ENCODE results near the gene EDC3. TPM values are rescaled to one million over a fixed set of nuclear protein-coding genes. Genes with fewer than 3 reads are reported as not detected.

EDC3 gene
- total RNA-seq, 4 donors from 2014 or later, result 13.6 to 31.8 (median 17.2) TPM

DNA sequence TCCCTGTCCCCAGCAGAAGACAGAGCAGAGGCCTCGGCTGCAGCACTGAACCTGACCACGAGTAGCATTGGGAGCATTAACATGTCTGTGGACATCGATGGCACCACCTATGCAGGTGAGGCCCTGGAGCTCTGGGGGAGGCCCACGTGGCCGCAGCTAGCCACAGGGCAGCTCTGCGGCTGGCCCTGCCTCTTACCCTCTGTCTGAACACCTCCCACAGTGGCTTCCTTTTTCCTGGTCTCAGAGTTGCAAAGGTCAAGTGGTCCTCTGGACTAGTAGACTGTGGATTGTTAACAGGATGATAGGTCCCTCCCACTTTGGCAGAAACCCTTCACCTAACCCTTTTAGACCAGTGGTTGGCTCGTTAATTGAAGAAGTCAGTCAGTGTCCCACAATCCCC lies 102.7 kb downstream of the EDC3 start:
- WGBS, 2 donors (ENCODE audit: low coverage in 1 of 2), result 89 to 100% methylated on average over 1 of the region's 7 CpGs
- Histone ChIP-seq H3K4me1 (peaks cover 0 to 17% (median 3%) of the 10 kb centered on the region in 3 donors), H3K27me3 (no peaks in the 10 kb centered on the region), H3K27ac (no peak overlapping the region), H3K9me3 (no peaks in the 10 kb centered on the region), H3K36me3 (peaks cover 0 to 72% of the 10 kb centered on the region in 2 donors), H3K4me3 (no peak overlapping the region)
- TF ChIP-seq, protein P1, sequence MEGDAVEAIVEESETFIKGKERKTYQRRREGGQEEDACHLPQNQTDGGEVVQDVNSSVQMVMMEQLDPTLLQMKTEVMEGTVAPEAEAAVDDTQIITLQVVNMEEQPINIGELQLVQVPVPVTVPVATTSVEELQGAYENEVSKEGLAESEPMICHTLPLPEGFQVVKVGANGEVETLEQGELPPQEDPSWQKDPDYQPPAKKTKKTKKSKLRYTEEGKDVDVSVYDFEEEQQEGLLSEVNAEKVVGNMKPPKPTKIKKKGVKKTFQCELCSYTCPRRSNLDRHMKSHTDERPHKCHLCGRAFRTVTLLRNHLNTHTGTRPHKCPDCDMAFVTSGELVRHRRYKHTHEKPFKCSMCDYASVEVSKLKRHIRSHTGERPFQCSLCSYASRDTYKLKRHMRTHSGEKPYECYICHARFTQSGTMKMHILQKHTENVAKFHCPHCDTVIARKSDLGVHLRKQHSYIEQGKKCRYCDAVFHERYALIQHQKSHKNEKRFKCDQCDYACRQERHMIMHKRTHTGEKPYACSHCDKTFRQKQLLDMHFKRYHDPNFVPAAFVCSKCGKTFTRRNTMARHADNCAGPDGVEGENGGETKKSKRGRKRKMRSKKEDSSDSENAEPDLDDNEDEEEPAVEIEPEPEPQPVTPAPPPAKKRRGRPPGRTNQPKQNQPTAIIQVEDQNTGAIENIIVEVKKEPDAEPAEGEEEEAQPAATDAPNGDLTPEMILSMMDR (IDR thresholded peaks at IDR 0.05), result no peak
- TF ChIP-seq POLR2AphosphoS5 (IDR thresholded peaks at IDR 0.05) (no peak), POLR2A (IDR thresholded peaks at IDR 0.05) (no peak), EP300 (IDR thresholded peaks at IDR 0.05) (no peak)
- ATAC-seq, result no peak

DNA sequence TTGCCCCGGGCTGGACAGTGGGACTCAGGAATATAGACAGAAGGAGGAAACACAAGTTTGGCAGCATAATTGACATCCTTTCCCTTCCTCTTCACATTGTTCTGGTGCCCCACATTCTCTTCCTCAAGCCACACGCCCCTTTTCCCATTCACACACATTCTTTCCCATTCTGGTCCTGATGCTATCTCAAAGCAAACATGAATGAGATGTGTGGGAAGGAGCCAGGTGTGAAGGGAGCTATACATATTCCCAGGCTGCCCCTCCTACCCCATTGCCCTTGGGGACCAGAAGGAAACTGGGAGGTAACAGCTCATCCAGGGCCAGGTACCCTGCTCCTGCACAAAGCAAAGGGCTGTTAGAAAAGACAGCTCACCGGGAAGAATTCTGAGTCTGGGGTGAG lies 103.6 kb downstream of the EDC3 start:
- WGBS, 2 donors (ENCODE audit: low coverage in 1 of 2), result 89 to 100% methylated on average over 2 to 3 of the region's 3 CpGs
- H3K4me1 ChIP-seq, result peaks cover 0 to 12% (median 0%) of the 10 kb centered on the region in 3 donors
- no peak overlapping the region for H3K4me3 ChIP-seq
- ATAC-seq, result no peak
- TF ChIP-seq POLR2AphosphoS5 (IDR thresholded peaks at IDR 0.05), result no peak
- TF ChIP-seq, protein P1 (IDR thresholded peaks at IDR 0.05), result no peak
- no peak for TF ChIP-seq POLR2A (IDR thresholded peaks at IDR 0.05)
- no peak for TF ChIP-seq EP300 (IDR thresholded peaks at IDR 0.05)
- H3K36me3 ChIP-seq, result peaks cover 0 to 76% of the 10 kb centered on the region in 2 donors
- no peak overlapping the region for H3K27ac ChIP-seq
- no peaks in the 10 kb centered on the region for H3K9me3 ChIP-seq
- H3K27me3 ChIP-seq, result no peaks in the 10 kb centered on the region

DNA sequence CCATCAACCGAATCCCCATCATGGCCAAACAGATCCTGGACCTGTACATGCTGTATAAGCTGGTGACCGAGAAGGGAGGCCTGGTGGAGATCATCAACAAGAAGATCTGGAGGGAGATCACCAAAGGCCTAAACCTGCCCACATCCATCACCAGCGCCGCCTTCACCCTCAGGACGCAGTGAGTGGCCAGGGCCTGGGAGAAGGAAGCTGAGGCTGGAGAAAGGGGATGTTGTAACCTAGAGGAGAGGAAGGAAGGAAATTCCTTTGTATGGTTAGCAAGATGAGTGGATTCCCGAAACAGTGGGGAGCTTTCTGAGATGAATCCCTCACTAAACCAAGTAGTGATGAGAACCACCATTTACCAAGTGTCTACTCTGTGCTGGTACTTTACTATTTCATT lies 106.0 kb downstream of the EDC3 start:
- Histone ChIP-seq H3K27ac (no peak overlapping the region), H3K4me1 (peaks cover 0 to 12% (median 0%) of the 10 kb centered on the region in 3 donors), H3K9me3 (no peaks in the 10 kb centered on the region), H3K36me3 (peaks cover 0 to 82% of the 10 kb centered on the region in 2 donors), H3K4me3 (no peak overlapping the region), H3K27me3 (no peaks in the 10 kb centered on the region)
- TF ChIP-seq, protein P1 (IDR thresholded peaks at IDR 0.05), result no peak
- TF ChIP-seq POLR2A (IDR thresholded peaks at IDR 0.05) (no peak), EP300 (IDR thresholded peaks at IDR 0.05) (no peak), POLR2AphosphoS5 (IDR thresholded peaks at IDR 0.05) (no peak)
- no peak for ATAC-seq
- WGBS, 2 donors (ENCODE audit: low coverage in 1 of 2), result 90 to 96% methylated on average over 5 of the region's 6 CpGs

DNA sequence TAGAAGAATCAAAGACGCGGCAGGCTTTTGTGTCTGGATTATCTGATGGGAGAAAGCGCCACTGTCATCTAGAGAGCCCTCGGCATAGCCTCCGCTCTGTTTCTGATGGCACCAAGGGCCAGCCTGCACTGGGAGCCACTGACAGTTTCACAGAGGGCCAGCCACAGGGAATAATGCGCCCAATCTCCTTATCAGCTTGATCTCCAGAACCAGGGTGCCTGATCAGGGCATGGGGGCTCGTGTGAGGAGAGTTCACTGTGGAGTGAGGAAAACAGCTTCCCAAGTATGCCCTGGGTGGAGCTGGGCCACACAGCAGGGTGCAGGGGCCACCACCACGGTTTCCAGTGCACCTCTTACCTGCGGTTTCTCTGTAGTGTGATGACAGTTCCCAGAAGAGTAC lies 110.0 kb downstream of the EDC3 start:
- TF ChIP-seq, protein P1 (IDR thresholded peaks at IDR 0.05), result no peak
- TF ChIP-seq EP300 (IDR thresholded peaks at IDR 0.05) (no peak), POLR2AphosphoS5 (IDR thresholded peaks at IDR 0.05) (no peak), POLR2A (IDR thresholded peaks at IDR 0.05) (no peak)
- 88 to 95% methylated on average over 4 of the region's 9 CpGs for WGBS, 2 donors (ENCODE audit: low coverage in 1 of 2)
- H3K27me3 ChIP-seq, result no peaks in the 10 kb centered on the region
- no peak for ATAC-seq
- no peaks in the 10 kb centered on the region for H3K9me3 ChIP-seq
- H3K36me3 ChIP-seq, result peaks cover 0 to 66% of the 10 kb centered on the region in 2 donors
- no peak overlapping the region for H3K4me3 ChIP-seq
- H3K27ac ChIP-seq, result no peak overlapping the region
- H3K4me1 ChIP-seq, result peaks cover 0 to 12% (median 0%) of the 10 kb centered on the region in 3 donors

DNA sequence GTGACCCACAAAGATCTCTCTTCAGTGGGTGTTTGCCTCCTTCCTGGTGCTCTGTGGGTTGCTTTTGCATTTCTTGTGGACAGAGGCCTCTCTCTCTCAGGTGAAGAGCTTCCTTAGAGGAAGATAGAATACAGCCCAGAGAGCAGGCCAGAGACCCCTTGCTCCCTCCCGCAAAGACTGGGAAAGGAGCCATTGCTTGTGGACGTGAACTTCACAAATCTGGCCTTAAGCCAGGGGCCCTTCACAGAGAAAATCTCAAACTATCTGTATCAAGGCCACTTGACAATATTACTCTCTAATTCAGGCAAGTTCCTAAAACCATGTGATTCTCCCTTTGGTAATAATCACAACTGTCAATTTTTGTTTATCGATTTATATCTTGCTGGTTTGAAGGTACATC lies 110.6 kb downstream of the EDC3 start:
- peaks cover 0 to 66% of the 10 kb centered on the region in 2 donors for H3K36me3 ChIP-seq
- H3K9me3 ChIP-seq, result no peaks in the 10 kb centered on the region
- WGBS, 2 donors (ENCODE audit: low coverage in 1 of 2), result 28 to 38% methylated on average over 3 of the region's 3 CpGs
- H3K4me3 ChIP-seq, result no peak overlapping the region
- ATAC-seq, result no peak
- TF ChIP-seq EP300 (IDR thresholded peaks at IDR 0.05) (no peak), POLR2AphosphoS5 (IDR thresholded peaks at IDR 0.05) (no peak), POLR2A (IDR thresholded peaks at IDR 0.05) (no peak)
- TF ChIP-seq, protein P1 (IDR thresholded peaks at IDR 0.05), result no peak
- H3K27ac ChIP-seq, result no peak overlapping the region
- H3K4me1 ChIP-seq, result peaks cover 0 to 12% (median 0%) of the 10 kb centered on the region in 3 donors
- H3K27me3 ChIP-seq, result no peaks in the 10 kb centered on the region
